T-helper 1 cell treated with Interleukin-12 subunit alpha and Interleukin-12 subunit beta and Interleukin-4 antibody, amounts not matched to agents 30 ng/mL and 1 ng/mL, for 36 hours (primary cell): ENCODE results near the gene CCDC6. TPM values are rescaled to one million over a fixed set of nuclear protein-coding genes. Genes with fewer than 3 reads are reported as not detected.

ENCODE experiments used
- intact Hi-C: fragments of 100-400 bp; cut with micrococcal nuclease; formaldehyde crosslinking; loops from one replicate; pipeline ENCODE4 v1.15.1; 2024
- total RNA-seq: library from RNA; stranded (reverse); gene quantifications from 2 replicates; pipeline ENCODE4 v1.2.3, GENCODE V29; 2022

Gene CCDC6
- total RNA-seq, 1 donor from 2014 or later: 58.0 TPM

GRCh38 chr10:59905731-59906416 lies 482 bp downstream of the CCDC6 start:
- intact Hi-C loops: loop anchor here (1.0 to 10.0 kb wide), 10 partner anchors 9 to 1637 kb away; partner anchors contain the start of genes CISD1 and TFAM

- intact Hi-C loops: loop anchor here (1.0 to 10.0 kb wide), 6 partner anchors 8 to 1623 kb away; partner anchors contain the start of gene TFAM
Measured at GRCh38 chr10:59905066-59905730, 1.2 kb downstream of the CCDC6 start.

GRCh38 chr10:59904426-59905065 lies 1.8 kb downstream of the CCDC6 start:
- intact Hi-C loops: loop anchor here (1.0 to 10.0 kb wide), 6 partner anchors 7 to 1622 kb away; partner anchors contain the start of gene TFAM

- intact Hi-C loops: loop anchor here (10.0 kb wide), 1 partner anchor 1519 kb away; the partner anchor contains the start of gene TFAM
Measured at GRCh38 chr10:59903871-59904270, 2.5 kb downstream of the CCDC6 start.

DNA sequence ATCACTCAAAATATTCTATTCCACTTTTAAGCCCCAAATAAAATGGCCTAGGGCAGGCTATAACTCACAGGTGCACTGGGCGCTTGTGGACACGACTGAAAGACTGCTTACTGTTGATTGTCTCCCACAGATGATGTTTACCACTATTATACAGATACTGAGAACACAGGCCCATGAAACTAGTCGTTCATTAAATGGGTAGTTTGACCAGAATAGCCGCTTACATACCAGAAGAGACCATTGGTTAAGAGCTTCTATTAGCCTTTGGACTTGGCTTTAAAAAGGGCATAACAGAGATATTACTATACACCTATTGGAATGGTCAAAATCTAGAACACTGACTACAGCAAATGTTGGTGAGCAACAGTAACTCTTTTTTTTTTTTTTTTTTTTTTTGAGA lies 4.3 kb downstream of the CCDC6 start:
- intact Hi-C loops: loop anchor here (10.0 kb wide), 1 partner anchor 1517 kb away; the partner anchor contains the start of gene TFAM

GRCh38 chr10:59901470-59901869 lies 4.9 kb downstream of the CCDC6 start:
- intact Hi-C loops: loop anchor here (10.0 kb wide), 1 partner anchor 1517 kb away; the partner anchor contains the start of gene TFAM

- intact Hi-C loops: loop anchor here (10.0 kb wide), 1 partner anchor 1515 kb away; the partner anchor contains the start of gene TFAM
Measured at GRCh38 chr10:59900048-59900727, 6.2 kb downstream of the CCDC6 start.

DNA sequence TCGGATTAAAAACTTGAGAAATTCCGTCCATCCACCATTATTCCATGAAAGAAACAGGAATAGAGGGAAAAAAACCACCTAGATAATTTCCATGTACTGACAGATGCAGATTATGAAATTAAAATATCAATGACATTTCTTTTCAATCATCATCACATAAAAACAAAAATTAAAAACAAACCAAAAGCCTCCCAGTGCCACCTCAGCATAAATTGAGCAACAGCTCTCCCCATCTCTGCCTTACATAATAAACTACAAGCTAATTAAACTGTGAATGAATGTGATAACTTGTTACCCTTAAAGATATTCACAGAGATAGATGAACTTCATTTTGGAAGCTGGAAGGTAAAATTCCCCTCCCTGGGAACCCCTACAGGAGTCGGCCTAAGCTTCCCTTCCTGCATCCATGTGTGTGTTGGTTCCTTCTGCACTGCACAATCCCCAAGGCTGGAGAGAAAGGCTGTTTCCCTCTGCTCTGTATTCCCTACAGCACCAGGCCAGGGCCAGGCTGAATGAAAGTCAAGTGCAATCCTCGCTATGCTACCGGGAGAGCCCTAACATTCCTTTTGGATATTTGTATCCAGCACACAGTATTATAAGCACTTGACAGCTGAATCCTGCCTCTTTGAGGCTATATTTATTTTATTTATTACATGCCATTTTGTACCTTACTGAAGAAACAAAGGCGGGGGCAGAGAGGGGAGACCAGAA lies 8.1 kb downstream of the CCDC6 start:
- intact Hi-C loops: no loop called here

DNA sequence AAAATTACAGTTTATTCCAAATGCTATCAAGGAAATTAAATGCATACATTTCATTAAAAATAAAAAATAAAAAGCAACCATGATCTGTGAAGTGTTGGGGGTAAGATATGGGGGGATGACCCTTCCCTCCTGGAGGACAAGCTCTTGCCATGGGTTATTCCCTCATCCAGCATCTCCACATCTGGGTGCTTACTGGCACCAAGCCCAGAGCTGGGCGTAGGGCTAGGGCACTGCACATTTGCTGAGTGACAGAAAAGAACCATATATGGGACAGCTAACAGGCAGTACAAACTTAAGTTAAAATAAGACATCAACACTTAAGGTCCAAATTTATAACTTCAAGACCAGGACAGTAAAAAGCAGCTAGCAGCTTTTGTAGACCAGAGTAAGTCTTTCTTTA lies 10.2 kb downstream of the CCDC6 start:
- intact Hi-C loops: no loop called here

DNA sequence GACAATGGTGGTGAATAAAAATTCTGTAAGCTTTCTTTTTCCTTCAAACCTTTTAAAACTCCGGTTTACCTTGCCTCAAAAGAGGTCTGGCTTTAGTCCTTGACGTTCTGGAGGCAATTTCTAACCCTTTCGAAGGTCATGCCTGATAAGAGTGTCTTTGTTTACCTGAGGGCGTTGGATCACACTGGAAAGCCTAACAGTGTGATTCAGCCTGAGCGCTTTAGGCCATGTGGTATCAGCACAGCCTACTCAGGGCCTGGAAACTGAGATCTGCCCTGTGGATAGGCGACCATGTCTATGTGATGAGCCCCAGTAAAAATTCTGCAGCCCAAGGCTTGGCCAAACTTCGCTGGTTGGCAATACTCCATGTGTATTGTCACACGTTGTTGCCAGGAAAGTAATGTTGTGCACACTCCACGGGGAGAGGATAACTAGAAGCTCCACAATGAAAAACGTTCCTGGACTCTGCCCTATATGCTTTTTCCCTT lies 10.7 kb downstream of the CCDC6 start:
- intact Hi-C loops: no loop called here

DNA sequence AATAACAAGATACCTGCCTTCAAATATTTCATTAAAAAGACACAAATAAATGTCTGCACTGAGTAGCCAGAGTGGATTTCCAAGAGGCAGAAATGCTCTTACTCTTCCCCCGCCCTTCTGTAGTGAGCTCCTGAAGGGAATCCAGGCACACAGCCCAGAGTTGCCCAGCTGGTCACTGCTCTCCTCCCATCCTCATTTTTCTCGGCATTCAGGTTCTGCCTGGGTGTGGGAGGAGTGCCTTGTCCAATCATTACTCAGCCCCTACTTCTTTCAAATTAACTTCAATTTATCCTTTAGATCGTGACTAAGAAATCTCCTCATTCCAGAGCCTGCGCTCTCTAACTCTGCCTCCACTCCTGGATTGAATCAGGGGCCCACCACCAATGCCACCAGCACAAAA lies 12.2 kb downstream of the CCDC6 start:
- intact Hi-C loops: no loop called here

DNA sequence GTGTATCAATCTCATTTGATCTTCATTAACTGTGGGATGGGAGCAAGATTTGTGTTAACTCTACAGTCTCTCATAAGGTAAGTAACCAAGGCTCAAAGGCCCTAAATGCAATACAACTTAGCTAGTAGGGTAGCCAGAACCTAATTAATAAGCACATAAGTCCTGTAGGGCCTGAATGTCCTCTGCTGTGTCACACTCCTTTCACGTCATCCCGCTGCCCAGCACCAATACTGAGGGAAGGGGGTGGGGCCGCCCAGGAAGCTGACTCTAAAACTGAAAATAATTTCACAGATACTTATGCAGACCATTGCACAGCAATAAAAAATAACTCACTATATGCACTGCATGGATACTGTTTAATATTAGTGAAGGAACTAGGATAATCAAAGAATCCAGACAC lies 13.7 kb downstream of the CCDC6 start:
- intact Hi-C loops: no loop called here

DNA sequence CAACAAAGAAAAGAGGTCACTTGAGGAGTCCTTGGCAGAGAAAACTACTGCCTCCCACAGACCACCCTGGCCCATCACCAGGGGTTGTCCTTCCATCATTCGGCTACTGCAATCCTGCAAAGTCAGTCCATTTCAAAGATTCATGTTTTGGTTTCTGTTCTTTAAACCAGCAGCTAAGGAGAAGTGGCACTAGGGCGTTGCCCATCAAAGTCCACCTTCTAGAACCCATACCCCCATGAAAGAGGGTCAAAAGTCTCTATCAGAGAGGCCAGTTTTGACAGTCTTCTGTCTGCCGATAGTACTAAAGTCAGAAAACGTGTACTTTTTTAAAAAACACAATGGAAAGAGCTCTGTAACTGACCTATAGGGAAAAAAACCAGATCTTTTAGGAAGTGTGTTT lies 14.4 kb downstream of the CCDC6 start:
- intact Hi-C loops: no loop called here

- intact Hi-C loops: no loop called here
Measured at GRCh38 chr10:59891349-59891748, 15.0 kb downstream of the CCDC6 start.

DNA sequence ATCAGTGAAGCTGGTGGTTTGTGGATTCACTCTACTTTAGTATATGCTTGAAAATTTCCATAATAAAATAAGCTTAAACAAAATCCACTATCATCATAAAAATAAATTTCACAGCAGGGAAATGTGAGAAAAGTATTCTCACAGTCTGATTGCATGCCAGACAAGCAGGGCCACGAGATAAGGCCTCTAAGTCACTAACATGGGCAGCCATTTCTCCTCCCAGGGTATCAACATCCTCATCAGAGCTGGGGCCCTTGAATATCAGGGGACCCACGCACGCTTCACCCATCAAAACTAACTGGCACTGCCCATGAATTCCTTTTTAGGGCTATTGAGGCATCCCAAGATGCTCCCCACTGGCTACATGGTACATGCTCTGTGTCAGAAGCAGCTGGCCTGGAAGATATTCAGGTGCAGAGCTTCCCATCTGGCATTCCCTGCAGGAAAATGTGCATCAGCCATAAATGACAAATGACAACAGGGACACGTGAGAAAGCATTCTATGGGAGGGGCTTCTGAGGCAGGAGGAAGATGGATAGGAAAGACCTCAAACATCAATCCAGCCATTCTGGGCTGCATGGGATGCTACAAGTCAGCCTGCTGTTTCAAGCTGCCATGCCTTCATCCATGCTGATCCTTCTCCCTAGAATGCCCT lies 17.4 kb downstream of the CCDC6 start:
- intact Hi-C loops: loop anchor here (5.0 to 10.0 kb wide), 2 partner anchors 348 to 686 kb away; no protein-coding TSS in a partner anchor

- intact Hi-C loops: loop anchor here (1.0 to 10.0 kb wide), 4 partner anchors 9 to 687 kb away; no protein-coding TSS in a partner anchor
Measured at GRCh38 chr10:59887972-59888640, 18.2 kb downstream of the CCDC6 start.

GRCh38 chr10:59887006-59887405 lies 19.4 kb downstream of the CCDC6 start:
- intact Hi-C loops: loop anchor here (1.0 to 10.0 kb wide), 4 partner anchors 8 to 688 kb away; no protein-coding TSS in a partner anchor

DNA sequence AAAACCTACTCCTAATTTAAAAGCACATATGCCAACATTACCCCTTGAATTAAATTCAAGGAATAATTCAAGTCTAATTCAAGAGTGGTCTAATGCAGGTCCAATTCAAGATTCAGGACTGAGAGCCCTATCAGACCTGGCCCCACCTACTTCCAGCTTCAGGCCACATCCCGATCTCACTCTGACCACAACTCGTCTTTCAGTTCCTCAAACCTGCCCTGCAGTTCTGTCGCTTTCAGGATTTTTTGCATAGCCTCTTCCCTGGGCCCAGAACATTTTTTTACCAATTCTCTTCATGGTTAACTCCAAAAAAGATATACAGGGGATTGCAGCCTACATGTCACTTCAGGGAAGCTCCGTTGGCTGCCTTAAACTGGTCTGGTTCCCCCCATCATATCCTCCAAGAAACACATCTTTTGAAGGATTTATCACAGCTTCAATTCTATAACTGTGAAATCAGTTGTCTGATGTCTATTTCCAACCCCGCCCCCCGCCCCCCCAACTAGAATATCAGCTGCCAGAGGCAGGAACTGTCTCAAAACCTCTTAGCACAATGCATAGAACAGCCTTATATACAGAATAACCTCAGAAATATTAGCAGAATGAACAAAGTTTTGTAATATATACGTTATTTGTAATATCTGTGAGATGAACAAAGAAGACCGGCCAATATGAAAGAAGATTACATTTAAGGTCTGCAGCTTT lies 20.8 kb downstream of the CCDC6 start:
- intact Hi-C loops: loop anchor here (5.0 to 10.0 kb wide), 2 partner anchors 352 to 689 kb away; no protein-coding TSS in a partner anchor
